Measurements from ENCODE around the gene ANKRD22. TPM values are rescaled to one million over a fixed set of nuclear protein-coding genes. Genes with fewer than 3 reads are reported as not detected.

ANKRD22 gene
- total RNA-seq, 1 donor from 2014 or later = not detected

GRCh38 chr10:88833156-88833555 is 18.5 kb downstream of the ANKRD22 start:
- H3K9me3 Mint-ChIP-seq (ENCODE audit: unreplicated experiment) = no peaks in the 10 kb centered on the region
- no peak overlapping the region for H3K27ac Mint-ChIP-seq (ENCODE audit: unreplicated experiment)
- H3K4me1 Mint-ChIP-seq (ENCODE audit: low read depth, unreplicated experiment) = no peaks in the 10 kb centered on the region
- no peak overlapping the region for H3K4me3 Mint-ChIP-seq (ENCODE audit: unreplicated experiment)
- DNase-seq = no peak
- H3K36me3 Mint-ChIP-seq (ENCODE audit: unreplicated experiment) = no peaks in the 10 kb centered on the region
- no peak for TF ChIP-seq CTCF (IDR thresholded peaks at IDR 0.05; ENCODE audit: partially characterized antibody, unreplicated experiment)
- H3K27me3 Mint-ChIP-seq (ENCODE audit: unreplicated experiment) = no peaks in the 10 kb centered on the region

GRCh38 chr10:88832376-88832775 is 19.3 kb downstream of the ANKRD22 start:
- no peak for TF ChIP-seq CTCF (IDR thresholded peaks at IDR 0.05; ENCODE audit: partially characterized antibody, unreplicated experiment)
- DNase-seq = no peak
- no peak overlapping the region for H3K4me3 Mint-ChIP-seq (ENCODE audit: unreplicated experiment)
- H3K27me3 Mint-ChIP-seq (ENCODE audit: unreplicated experiment) = no peaks in the 10 kb centered on the region
- no peaks in the 10 kb centered on the region for H3K9me3 Mint-ChIP-seq (ENCODE audit: unreplicated experiment)
- no peak overlapping the region for H3K27ac Mint-ChIP-seq (ENCODE audit: unreplicated experiment)
- H3K4me1 Mint-ChIP-seq (ENCODE audit: low read depth, unreplicated experiment) = no peaks in the 10 kb centered on the region
- no peaks in the 10 kb centered on the region for H3K36me3 Mint-ChIP-seq (ENCODE audit: unreplicated experiment)

DNA sequence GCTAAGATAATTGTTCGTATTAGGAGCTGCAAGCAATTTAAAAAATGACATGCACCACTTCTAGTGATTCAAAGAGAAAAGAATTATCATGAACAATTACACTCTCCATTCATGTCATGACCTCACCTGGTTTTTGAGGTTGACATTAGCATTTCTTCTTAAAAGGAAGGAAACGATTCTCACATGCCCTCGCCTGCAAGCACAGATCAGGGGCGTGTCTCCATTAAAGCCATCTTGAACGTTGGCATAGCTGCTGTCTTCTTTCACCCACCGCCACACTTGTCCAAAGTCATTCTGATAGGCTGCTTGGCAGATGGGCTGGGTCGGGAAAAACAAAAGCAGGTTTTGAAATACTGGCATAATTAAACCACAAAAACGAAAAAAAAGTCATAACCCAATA is 19.9 kb downstream of the ANKRD22 start:
- Mint-ChIP-seq H3K4me3 (ENCODE audit: unreplicated experiment) (no peak overlapping the region), H3K9me3 (ENCODE audit: unreplicated experiment) (no peaks in the 10 kb centered on the region), H3K27me3 (ENCODE audit: unreplicated experiment) (no peaks in the 10 kb centered on the region), H3K4me1 (ENCODE audit: low read depth, unreplicated experiment) (no peaks in the 10 kb centered on the region), H3K27ac (ENCODE audit: unreplicated experiment) (no peak overlapping the region), H3K36me3 (ENCODE audit: unreplicated experiment) (no peaks in the 10 kb centered on the region)
- TF ChIP-seq CTCF (IDR thresholded peaks at IDR 0.05; ENCODE audit: partially characterized antibody, unreplicated experiment) = no peak
- no peak for DNase-seq

- DNase-seq = no peak
- Mint-ChIP-seq H3K36me3 (ENCODE audit: unreplicated experiment) (no peaks in the 10 kb centered on the region), H3K4me1 (ENCODE audit: low read depth, unreplicated experiment) (no peaks in the 10 kb centered on the region), H3K9me3 (ENCODE audit: unreplicated experiment) (no peaks in the 10 kb centered on the region), H3K4me3 (ENCODE audit: unreplicated experiment) (no peak overlapping the region), H3K27me3 (ENCODE audit: unreplicated experiment) (no peaks in the 10 kb centered on the region), H3K27ac (ENCODE audit: unreplicated experiment) (no peak overlapping the region)
- no peak for TF ChIP-seq CTCF (IDR thresholded peaks at IDR 0.05; ENCODE audit: partially characterized antibody, unreplicated experiment)
Measured at GRCh38 chr10:88830643-88831268, 20.9 kb downstream of the ANKRD22 start.

DNA sequence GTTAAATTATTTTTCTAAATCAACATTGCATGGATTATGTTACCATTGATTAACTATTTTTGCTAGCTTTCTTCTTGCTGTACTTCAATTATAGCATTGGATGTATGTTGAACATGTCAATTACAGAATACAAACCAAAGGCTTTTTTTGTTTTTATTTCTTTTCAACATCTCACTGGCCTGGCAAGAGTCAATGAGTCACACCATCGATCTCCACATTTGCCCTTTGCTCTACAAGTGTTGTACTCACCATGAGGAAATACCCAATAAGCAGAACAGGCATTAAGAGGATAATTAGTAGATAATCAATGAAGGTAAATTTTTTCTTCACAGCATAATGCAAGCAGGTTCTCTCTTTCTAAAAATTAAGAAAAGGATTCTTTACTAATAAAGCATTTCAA is 23.3 kb downstream of the ANKRD22 start:
- TF ChIP-seq CTCF (IDR thresholded peaks at IDR 0.05; ENCODE audit: partially characterized antibody, unreplicated experiment) = no peak
- H3K4me3 Mint-ChIP-seq (ENCODE audit: unreplicated experiment) = no peak overlapping the region
- no peaks in the 10 kb centered on the region for H3K27me3 Mint-ChIP-seq (ENCODE audit: unreplicated experiment)
- H3K27ac Mint-ChIP-seq (ENCODE audit: unreplicated experiment) = no peak overlapping the region
- no peaks in the 10 kb centered on the region for H3K36me3 Mint-ChIP-seq (ENCODE audit: unreplicated experiment)
- DNase-seq = no peak
- no peaks in the 10 kb centered on the region for H3K9me3 Mint-ChIP-seq (ENCODE audit: unreplicated experiment)
- H3K4me1 Mint-ChIP-seq (ENCODE audit: low read depth, unreplicated experiment) = no peaks in the 10 kb centered on the region

Measured in glutamatergic neuron (in vitro differentiated cells).